NB4 (cell line): Measurements from ENCODE around the gene TCF3.

Source experiments
- DNase-seq: peaks from one replicate; pipeline ENCODE4 v3.0.0; 2010; ENCODE audit warnings: low read depth
- H3K4me3 ChIP-seq: one replicate; pipeline ENCODE4 v1.5.1; 2011; ENCODE audit warnings: mild to moderate bottlenecking, low read depth, low read length, moderate library complexity
- CTCF ChIP-seq: IDR thresholded peaks from one replicate; pipeline ENCODE4 v1.5.1; 2012; ENCODE audit warnings: low read depth, low read length
- MAX ChIP-seq: IDR thresholded peaks from 2 replicates; pipeline ENCODE4 v1.6.1; 2011; ENCODE audit warnings: low read depth, low read length
- MYC ChIP-seq: IDR thresholded peaks from 2 replicates; pipeline ENCODE4 v1.6.1; 2011; ENCODE audit warnings: low read depth, low read length
- POLR2A ChIP-seq: IDR thresholded peaks from 2 replicates; pipeline ENCODE4 v1.6.1; 2011; ENCODE audit warnings: mild to moderate bottlenecking; ENCODE audit not compliant: insufficient read length; ENCODE audit errors: extremely low read depth

Gene TCF3

DNA sequence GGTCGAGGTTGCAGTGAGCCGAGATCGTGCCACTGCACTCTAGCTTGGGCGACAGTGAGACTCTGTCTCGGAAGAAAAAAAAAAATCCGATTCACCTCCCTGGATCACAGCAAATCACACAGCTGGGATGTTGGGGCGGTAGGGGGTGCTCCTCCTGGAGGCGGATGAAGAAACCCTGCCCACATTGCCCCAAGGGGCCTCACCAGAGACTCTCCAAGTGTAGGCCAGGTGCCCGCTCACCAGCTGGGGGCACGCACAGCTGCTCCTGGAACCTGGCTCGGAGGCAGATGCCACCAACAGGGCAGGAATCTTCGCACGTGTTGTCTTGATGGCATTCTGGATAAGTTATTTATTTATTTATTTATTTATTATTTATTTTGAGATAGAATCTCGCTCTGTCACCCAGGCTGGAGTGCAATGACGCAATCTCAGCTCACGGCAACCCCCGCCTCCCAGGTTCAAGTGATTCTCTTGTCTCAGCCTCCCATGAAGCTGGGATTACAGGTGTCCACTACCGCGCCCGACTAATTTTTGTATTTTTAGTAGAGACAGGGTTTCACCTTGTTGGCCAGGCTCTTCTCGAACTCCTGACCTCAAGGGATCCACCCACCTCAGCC is 50.2 kb downstream of the TCF3 start:
- DNase-seq, result no peak
- no peak overlapping the region for H3K4me3 ChIP-seq
- TF ChIP-seq MAX (no peak), MYC (no peak), POLR2A (no peak), CTCF (no peak)

DNA sequence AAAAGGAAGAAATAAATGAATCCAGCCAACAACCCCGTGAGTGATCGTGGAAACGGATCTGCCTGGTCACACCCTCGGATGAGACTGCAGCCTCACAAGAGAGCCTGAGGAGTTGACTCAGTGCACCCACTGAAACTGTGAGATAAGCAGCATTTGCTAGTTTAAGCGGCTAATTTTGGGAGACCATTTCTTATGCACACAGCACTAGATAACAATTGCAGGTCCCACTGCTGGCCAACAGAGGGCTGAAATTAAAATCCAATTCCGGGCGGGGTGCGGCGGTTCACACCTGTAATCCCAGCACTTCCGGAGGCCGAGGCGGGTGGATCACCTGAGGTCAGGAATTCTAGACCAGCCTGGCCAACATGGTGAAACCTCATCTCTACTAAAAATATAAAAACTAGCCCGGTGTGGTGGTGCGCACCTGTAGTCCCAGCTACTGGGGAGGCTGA is 50.8 kb downstream of the TCF3 start:
- TF ChIP-seq MAX, result no peak
- TF ChIP-seq CTCF, result no peak
- TF ChIP-seq POLR2A, result no peak
- no peak for TF ChIP-seq MYC
- DNase-seq, result no peak
- no peak overlapping the region for H3K4me3 ChIP-seq

GRCh38 chr19:1599460-1599846 is 53.0 kb downstream of the TCF3 start:
- no peak for DNase-seq
- H3K4me3 ChIP-seq, result no peak overlapping the region
- TF ChIP-seq MAX (no peak), CTCF (no peak), POLR2A (no peak), MYC (no peak)

- no peak overlapping the region for H3K4me3 ChIP-seq
- no peak for DNase-seq
- no peak for TF ChIP-seq CTCF
- TF ChIP-seq POLR2A, result no peak
- no peak for TF ChIP-seq MYC
- TF ChIP-seq MAX, result no peak
Measured at GRCh38 chr19:1598777-1599459, 53.5 kb downstream of the TCF3 start.

DNA sequence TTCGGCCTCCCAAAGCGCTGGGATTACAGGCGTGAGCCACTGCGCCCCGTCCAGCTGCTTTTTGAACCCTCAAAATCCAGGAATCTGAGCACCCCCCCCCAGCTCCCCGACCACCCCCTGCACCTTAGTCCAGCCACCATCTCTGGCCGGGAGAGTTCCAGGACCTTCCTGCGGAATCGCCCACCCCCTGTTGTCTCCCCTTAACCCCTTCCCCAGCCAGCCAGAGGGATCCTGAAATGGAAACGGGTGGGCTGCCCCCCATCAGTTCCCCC is 59.0 kb downstream of the TCF3 start:
- H3K4me3 ChIP-seq, result no peak overlapping the region
- no peak for TF ChIP-seq MAX

GRCh38 chr19:1592755-1593500 is 59.5 kb downstream of the TCF3 start, which contains the start of gene MBD3:
Gene MBD3 (minus strand): TSS chr19:1592865. CDS start chr19:1592631, 234 bp downstream.
- 0 out of 2 replicates have a peak, but pooled peaks have one; percentile 19 for TF ChIP-seq MAX
- 0 out of 2 replicates have a peak, but pooled peaks have one; percentile 14 for TF ChIP-seq MYC
- no peak for TF ChIP-seq CTCF
- TF ChIP-seq POLR2A, result peak; percentile 49
- DNase-seq, result peak; percentile 89
- H3K4me3 ChIP-seq, result peak within 1 kb of the TSS; percentile 92

More for the DNA sequence above, 59.0 kb downstream of the TCF3 start:
- DNase-seq, result no peak
